ENCODE data around the gene NKAP.
"Not testable (repeated sequence)": the region's sequence is repeated elsewhere in the genome, so short reads cannot be mapped to it uniquely, and the experiment has no call there.

The NKAP gene

GRCh38 chrX:119983494-119983893 is 39.9 kb upstream of the NKAP start:
- no peak for TF ChIP-seq CTCF (IDR thresholded peaks at IDR 0.05; ENCODE audit: low read depth, low read length)
- no peak overlapping the region for H3K4me3 ChIP-seq (ENCODE audit: low read depth, low read length)
- DNase-seq (ENCODE audit: low read depth, low spot score): no peak
- in situ Hi-C loops (cut with HindIII; ENCODE audit: low sequenced_read_pairs): no loop called here

- no peak for TF ChIP-seq CTCF (IDR thresholded peaks at IDR 0.05; ENCODE audit: low read depth, low read length)
- H3K4me3 ChIP-seq (ENCODE audit: low read depth, low read length): no peak overlapping the region
- in situ Hi-C loops (cut with HindIII; ENCODE audit: low sequenced_read_pairs): no loop called here
- DNase-seq (ENCODE audit: low read depth, low spot score): no peak
Measured at GRCh38 chrX:119982145-119982544, 38.6 kb upstream of the NKAP start.

- H3K4me3 ChIP-seq (ENCODE audit: low read depth, low read length): no peak overlapping the region
- TF ChIP-seq CTCF (IDR thresholded peaks at IDR 0.05; ENCODE audit: low read depth, low read length): peak; percentile 56
- in situ Hi-C loops (cut with HindIII; ENCODE audit: low sequenced_read_pairs): no loop called here
- no peak for DNase-seq (ENCODE audit: low read depth, low spot score)
Measured at GRCh38 chrX:119981286-119982070, 37.9 kb upstream of the NKAP start.

- H3K4me3 ChIP-seq (ENCODE audit: low read depth, low read length); DNase-seq (ENCODE audit: low read depth, low spot score); in situ Hi-C loops (cut with HindIII; ENCODE audit: low sequenced_read_pairs): not testable (repeated sequence)
Measured at GRCh38 chrX:119977172-119977571, 33.6 kb upstream of the NKAP start.

GRCh38 chrX:119971184-119971583 is 27.6 kb upstream of the NKAP start:
- TF ChIP-seq CTCF (IDR thresholded peaks at IDR 0.05; ENCODE audit: low read depth, low read length): no peak
- H3K4me3 ChIP-seq (ENCODE audit: low read depth, low read length): no peak overlapping the region
- no peak for DNase-seq (ENCODE audit: low read depth, low spot score)
- in situ Hi-C loops (cut with HindIII; ENCODE audit: low sequenced_read_pairs): no loop called here

- TF ChIP-seq CTCF (IDR thresholded peaks at IDR 0.05; ENCODE audit: low read depth, low read length): no peak
- in situ Hi-C loops (cut with HindIII; ENCODE audit: low sequenced_read_pairs): no loop called here
- no peak for DNase-seq (ENCODE audit: low read depth, low spot score)
- no peak overlapping the region for H3K4me3 ChIP-seq (ENCODE audit: low read depth, low read length)
Measured at GRCh38 chrX:119970574-119970973, 27.0 kb upstream of the NKAP start.

GRCh38 chrX:119966837-119967236 is 23.3 kb upstream of the NKAP start:
- in situ Hi-C loops (cut with HindIII; ENCODE audit: low sequenced_read_pairs); H3K4me3 ChIP-seq (ENCODE audit: low read depth, low read length); DNase-seq (ENCODE audit: low read depth, low spot score): not testable (repeated sequence)

GRCh38 chrX:119960625-119961024 is 17.1 kb upstream of the NKAP start:
- no peak for DNase-seq (ENCODE audit: low read depth, low spot score)
- no peak overlapping the region for H3K4me3 ChIP-seq (ENCODE audit: low read depth, low read length)
- in situ Hi-C loops (cut with HindIII; ENCODE audit: low sequenced_read_pairs): no loop called here
- no peak for TF ChIP-seq CTCF (IDR thresholded peaks at IDR 0.05; ENCODE audit: low read depth, low read length)

GRCh38 chrX:119955807-119956570 is 12.4 kb upstream of the NKAP start:
- DNase-seq (ENCODE audit: low read depth, low spot score); H3K4me3 ChIP-seq (ENCODE audit: low read depth, low read length); in situ Hi-C loops (cut with HindIII; ENCODE audit: low sequenced_read_pairs): not testable (repeated sequence)
